Omental fat pad (tissue), 4 donors: ENCODE measurements around the gene SFMBT2. TPM values are rescaled to one million over a fixed set of nuclear protein-coding genes. Genes with fewer than 3 reads are reported as not detected.

ENCODE experiments used
- ATAC-seq: fragments of 150-250 bp; one replicate; pipeline ENCODE4 v1.9.1; 2016; ENCODE audit warnings: mild to moderate bottlenecking, moderate library complexity; ENCODE audit not compliant: low FRiP score
- DNase-seq: peaks from one replicate; pipeline ENCODE4 v3.0.0-alpha.2; 2019; ENCODE audit warnings: low spot score
- CTCF ChIP-seq, 3 donors: fragments of 450-650 bp; IDR thresholded peaks; one replicate each; pipeline ENCODE4 v1.5.1; 2016 to 2017; ENCODE audit warnings: antibody characterized with exemption in 3 of 3, mild to moderate bottlenecking in 3 of 3, moderate library complexity in 2 of 3
- total RNA-seq, 4 donors: library from RNA; depleted of rRNA; stranded (reverse); fragments of >200 nt; gene quantifications; one replicate each; pipeline ENCODE4 v1.1.0, GENCODE V29; 2016

The SFMBT2 gene
- total RNA-seq, 4 donors from 2014 or later, result 6.2 to 12.0 (median 9.4) TPM

GRCh38 chr10:7357193-7357592, 53.6 kb downstream of the SFMBT2 start:
- ATAC-seq (no peak), DNase-seq (no peak)
- no peak for TF ChIP-seq CTCF (IDR thresholded peaks at IDR 0.05)

- no peak for ATAC-seq
- no peak for DNase-seq
- TF ChIP-seq CTCF (IDR thresholded peaks at IDR 0.05), result no peak
Measured at GRCh38 chr10:7354330-7355047, 56.3 kb downstream of the SFMBT2 start.

GRCh38 chr10:7351894-7352293, 58.9 kb downstream of the SFMBT2 start:
- DNase-seq, result no peak
- ATAC-seq, result no peak
- TF ChIP-seq CTCF (IDR thresholded peaks at IDR 0.05), result no peak

- no peak for TF ChIP-seq CTCF (IDR thresholded peaks at IDR 0.05)
- no peak for ATAC-seq
- no peak for DNase-seq
Measured at GRCh38 chr10:7350541-7351195, 60.2 kb downstream of the SFMBT2 start.

GRCh38 chr10:7345717-7346116, 65.1 kb downstream of the SFMBT2 start:
- ATAC-seq, result no peak
- TF ChIP-seq CTCF (IDR thresholded peaks at IDR 0.05), result no peak
- no peak for DNase-seq

- no peak for ATAC-seq
- no peak for TF ChIP-seq CTCF (IDR thresholded peaks at IDR 0.05)
- DNase-seq, result no peak
Measured at GRCh38 chr10:7343040-7343439, 67.8 kb downstream of the SFMBT2 start.
